IPS-NIHi11 (cell line): ENCODE measurements around the gene TRIM32.

Experiments used
- DNase-seq: peaks from one replicate; pipeline ENCODE4 v3.0.0; 2012; ENCODE audit warnings: mixed read lengths, low spot score

TRIM32 gene, protein sequence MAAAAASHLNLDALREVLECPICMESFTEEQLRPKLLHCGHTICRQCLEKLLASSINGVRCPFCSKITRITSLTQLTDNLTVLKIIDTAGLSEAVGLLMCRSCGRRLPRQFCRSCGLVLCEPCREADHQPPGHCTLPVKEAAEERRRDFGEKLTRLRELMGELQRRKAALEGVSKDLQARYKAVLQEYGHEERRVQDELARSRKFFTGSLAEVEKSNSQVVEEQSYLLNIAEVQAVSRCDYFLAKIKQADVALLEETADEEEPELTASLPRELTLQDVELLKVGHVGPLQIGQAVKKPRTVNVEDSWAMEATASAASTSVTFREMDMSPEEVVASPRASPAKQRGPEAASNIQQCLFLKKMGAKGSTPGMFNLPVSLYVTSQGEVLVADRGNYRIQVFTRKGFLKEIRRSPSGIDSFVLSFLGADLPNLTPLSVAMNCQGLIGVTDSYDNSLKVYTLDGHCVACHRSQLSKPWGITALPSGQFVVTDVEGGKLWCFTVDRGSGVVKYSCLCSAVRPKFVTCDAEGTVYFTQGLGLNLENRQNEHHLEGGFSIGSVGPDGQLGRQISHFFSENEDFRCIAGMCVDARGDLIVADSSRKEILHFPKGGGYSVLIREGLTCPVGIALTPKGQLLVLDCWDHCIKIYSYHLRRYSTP

DNA sequence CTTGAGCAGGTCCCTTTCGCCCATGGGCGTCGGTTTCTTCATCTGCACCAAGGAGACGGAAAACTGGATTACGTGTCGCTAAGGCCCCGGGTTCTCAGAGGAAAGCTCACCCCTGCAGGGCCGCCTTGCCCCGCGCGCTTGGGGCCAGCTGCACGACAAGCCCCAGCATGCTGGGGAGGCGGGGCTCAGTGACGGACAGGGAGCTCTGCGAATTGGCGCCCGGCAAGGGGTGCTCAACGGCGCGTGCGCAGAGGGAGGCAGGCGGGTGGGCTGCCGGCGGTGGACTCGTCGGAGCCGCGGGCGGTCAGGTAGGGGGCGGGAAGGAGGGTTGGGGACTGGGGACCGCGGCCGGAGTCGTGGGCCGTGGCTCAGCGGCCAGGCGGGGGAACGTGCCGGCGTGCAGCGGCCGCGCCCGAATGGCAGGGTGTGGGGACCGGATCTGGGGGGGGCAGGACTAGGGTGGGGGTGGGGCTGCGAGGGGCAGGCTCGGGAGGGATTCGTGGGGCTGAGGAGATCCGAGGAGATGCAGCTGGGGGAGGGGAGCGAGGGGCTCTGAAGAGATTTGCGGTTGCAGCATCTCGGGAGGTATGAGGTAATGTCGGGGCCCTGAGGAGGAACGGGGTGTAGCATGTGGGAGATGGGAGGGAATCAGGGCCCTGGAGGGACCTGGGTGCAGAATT is at the start of gene TRIM32:
TSS of gene TRIM32 (plus strand) at position 232 of the 680 bp plus-strand sequence. CDS start 10,438 bp downstream, outside the sequence.
- peak; percentile 99 for DNase-seq

DNA sequence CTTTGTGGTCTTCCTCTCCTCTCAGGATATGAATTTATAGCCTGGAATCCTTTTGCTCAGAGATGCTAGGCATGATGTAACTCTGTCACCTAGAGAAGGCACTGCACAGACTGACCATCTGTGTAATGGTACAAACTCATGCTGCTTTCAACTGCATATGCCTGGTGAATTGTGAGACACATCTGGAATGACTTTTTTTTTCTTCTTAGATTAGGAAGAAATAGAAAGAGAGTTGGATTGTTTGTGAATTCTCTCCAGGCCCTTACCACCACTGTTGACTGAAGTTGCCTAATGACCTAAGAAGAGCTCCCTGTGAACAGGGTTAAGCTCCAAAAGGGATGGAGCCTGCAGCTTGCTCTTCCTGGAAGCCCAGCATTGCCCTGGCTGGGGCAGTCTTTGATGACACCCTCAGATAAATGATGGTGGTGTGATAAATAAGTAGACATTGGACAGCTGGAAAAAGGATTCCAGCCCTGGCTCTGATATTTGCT is 47.8 kb upstream of the TRIM32 start:
- no peak for DNase-seq

DNA sequence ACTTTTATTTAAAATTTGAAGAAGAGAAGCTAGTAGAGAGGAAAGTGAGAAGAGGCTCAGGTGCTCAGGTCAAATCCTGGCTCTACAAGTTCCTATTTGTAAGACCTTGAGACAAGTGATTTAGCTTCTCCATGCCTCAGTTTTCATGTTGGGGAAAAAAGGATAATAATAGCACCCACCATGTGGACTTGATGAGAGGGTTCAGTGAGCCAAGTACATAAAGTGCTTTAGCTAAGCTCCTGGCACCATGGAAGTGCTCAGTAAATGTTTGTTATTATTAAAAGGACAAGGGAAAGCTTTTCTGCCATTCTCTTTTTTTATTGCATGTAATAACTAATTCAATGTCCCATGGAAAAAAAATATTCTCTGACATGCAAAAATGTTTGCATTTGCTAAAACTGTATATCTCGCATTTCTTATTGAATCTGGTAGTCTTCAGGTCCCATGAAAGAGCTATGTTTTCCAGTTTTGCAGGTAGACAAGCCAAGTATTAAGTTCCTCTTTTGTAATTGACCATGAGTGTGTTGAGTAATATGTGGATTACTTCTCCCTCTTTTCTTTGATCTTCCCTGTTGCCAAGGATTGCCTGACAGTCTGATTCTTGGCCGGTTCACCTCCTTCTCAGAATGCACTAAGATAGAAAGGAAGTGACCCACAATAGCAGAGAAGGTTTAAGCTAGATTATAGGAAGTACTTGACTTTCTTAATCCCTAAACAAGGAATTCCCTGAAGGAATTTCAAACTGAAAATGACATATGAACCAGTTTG is 45.6 kb upstream of the TRIM32 start:
- no peak for DNase-seq

DNA sequence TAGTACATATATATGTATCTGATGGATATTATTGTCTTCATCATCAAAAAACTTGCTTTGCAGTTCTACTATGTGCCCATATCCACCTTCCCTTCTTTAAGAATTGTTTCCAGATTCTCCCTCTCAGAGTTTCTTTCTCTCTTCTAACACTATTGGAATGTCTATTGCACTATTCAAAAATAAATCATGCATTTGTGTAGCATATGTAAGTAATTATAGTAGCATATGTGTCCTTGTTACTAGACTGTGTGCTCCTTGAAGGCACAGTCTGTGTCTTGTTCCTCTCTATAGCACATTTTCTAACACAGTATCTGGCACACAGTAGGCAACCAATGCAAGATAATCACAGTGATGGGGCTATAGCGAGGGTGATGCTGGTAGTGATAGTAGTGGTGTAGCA is 43.4 kb upstream of the TRIM32 start:
- no peak for DNase-seq

DNA sequence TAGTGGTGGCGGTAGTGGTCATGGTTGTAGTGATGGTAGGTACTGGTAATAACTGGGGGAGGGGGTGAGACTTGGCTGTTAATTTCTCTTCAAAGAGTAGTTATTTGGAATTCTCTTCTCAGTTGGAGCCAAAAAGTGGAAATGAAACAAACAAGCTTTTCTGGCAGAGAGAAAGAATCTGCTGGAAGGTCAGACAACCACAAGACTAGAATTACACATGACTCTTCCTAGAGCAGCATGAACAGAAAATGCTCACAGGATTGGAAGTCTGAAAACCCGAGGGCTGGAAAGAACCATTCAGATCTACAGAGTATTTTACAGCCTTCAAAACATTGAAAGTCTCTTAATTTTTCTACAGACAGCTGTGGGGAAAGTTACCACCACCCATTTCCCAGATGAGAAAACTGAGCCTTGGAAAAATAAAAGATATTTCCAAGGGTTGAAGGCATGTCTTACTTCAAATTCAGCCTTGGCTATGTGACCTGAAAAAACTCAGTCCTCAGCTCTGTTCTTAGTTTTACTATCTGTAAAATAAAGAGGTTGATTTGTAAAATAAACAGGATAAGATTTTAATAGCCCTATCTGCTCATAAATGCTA is 42.9 kb upstream of the TRIM32 start:
- no peak for DNase-seq

DNA sequence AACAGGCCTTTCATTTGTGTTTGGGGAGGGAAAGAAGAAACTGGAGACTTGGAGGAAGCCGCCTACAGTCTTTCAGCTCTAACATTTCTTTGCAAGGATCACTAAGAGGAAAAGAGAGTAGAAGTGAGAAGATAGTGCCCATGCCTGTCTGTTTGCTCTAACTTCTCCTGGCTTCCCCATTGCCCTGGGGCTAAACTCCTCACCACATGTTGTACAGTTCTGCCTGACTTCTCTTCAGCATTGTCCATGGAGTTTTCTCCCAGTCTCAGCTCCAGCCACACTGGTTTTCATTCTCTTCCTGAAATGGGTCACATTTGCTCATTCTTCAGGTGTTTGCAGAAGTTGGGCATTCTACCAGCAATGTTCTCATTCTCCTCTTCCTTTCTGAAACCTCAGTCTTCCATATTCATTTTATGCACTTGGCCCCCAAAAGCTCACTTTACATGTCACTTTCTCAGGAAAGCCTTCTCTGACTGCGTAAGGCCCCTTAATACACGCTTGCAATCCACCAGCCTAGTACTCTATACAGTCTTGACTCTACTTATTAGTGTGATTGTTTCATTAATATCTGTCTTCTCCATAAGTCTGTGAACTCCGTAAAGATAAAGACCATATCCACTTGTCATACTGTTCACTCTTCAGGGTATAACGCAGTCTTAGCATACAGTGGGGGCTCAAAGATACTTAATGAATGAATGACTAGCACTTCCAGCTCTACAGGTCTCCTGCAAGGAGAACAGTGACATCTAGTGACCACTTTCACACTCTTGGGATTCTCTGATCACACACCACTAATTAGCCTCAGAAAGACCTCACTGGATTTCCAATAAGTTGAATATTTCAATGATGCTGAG is 40.2 kb upstream of the TRIM32 start:
- peak; percentile 48 for DNase-seq

DNA sequence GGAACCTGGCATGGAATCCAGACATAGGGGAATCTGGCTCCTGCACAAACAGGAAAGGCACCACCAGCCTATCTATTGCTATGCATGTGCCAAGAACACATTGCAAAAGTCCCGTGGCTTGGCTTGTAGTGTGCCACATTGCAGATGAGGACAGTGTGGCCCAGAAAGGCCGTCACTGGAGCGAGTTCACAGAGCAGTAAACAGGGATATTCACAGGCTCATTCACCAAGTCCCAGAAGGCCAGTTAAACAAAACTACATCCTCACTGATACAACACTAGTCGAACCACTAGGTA is 39.6 kb upstream of the TRIM32 start:
- DNase-seq: no peak

DNA sequence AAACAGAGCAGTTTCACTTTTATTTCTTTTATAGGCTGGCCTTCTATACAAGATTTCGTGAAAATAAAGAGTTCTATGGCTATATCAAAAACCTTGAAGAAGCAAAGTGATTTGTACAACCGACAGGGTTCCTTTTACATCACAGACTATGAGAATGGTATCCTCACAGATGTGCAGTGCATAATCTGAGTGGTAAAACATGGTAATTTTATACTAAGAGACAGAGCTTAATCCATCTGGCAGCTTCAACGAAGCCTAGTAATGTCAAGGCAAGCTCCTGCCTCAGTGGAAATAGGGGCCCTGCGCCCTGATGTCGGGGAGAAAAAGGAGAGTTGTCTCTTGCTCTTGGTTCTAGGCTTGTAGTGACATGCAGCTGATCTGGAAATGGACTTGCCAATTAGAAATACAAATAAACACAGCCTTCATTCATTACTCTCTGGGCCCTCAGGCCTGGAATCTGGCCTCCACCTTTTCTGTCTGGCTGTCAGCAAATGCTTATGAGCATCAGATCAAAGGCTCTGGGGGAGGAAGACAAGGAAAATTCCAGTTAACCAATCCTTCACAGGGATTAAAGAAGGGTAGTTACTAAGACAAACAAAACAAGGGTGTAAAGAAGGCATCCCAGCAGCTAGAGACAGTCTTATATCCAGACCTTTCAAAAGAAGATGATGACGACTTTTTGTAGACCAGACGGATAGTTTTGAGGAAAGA is 33.6 kb upstream of the TRIM32 start:
- DNase-seq: no peak

DNA sequence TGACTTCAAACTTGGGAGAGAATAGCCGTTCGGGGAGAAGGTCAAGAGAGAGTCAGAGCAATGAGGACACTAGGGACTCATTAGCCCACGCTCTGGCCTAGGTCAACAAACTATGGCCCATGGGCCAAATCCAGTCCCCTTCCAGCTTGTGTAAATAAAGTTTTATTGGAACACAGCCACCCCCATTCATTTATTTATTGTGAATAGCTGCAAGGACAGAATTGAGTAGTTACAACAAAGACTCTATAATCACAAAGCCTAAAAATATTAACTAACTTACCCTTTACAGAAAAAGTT is 33.1 kb upstream of the TRIM32 start:
- no peak for DNase-seq

DNA sequence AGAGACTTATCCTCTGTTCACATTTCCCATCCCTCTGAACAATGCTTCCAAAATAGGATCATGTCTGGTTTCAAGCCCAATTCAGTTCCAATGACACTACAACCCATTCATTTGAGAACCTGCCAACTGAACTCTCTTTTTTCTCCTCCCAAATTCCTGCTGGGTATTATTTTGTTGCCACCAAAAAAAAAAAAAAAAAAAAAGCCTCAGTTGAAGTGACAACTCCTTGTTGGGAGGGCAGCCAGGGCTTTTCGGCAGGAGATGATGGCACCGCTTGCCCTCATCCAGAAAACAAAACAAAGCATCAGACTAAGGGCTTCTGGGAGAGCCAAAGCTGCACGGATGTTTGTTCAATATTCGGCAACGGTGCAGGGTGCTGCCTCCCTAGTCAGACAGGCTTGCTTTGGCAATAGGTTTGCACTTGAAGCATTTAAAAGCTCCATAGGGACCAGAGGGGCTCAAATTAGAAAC is 30.6 kb upstream of the TRIM32 start:
- no peak for DNase-seq

DNA sequence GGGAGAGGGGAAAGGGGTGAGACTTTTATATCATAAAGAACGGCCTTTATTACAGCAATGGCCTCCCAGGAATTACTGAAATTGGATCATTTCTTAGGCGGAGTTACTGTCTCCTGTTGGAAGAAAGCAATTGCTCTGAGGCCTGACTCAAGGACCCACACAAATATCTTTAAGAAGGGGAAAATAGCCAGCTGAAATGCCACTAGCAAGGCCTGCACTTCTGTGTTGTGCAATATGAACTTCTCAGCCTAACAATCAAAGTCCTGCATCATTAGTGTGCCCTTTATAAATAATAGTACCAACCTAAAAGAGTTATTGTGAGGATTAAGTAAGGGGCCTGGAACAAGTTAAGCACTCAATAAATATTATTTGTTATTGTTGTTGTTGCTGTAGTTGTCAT is 30.1 kb upstream of the TRIM32 start:
- DNase-seq: no peak

DNA sequence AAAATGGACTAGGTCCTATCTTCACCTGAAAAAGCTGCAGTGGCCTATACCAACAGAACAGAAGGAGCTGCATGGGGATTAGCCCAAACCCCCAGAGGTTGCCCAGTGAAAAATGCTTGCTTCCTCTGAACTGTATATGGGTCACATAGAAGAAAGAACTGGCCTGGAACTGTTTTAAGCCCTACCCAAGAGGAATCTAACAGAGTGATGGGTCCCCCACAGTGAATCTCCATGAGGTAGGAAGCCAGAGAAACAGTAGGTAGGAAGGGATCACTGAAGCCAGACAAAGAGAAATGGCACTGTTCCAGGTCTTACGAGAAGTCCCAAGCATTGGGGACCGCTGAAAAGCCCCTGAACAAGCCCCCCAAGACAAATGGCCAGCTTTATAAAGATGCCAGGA is 28.8 kb upstream of the TRIM32 start:
- no peak for DNase-seq

DNA sequence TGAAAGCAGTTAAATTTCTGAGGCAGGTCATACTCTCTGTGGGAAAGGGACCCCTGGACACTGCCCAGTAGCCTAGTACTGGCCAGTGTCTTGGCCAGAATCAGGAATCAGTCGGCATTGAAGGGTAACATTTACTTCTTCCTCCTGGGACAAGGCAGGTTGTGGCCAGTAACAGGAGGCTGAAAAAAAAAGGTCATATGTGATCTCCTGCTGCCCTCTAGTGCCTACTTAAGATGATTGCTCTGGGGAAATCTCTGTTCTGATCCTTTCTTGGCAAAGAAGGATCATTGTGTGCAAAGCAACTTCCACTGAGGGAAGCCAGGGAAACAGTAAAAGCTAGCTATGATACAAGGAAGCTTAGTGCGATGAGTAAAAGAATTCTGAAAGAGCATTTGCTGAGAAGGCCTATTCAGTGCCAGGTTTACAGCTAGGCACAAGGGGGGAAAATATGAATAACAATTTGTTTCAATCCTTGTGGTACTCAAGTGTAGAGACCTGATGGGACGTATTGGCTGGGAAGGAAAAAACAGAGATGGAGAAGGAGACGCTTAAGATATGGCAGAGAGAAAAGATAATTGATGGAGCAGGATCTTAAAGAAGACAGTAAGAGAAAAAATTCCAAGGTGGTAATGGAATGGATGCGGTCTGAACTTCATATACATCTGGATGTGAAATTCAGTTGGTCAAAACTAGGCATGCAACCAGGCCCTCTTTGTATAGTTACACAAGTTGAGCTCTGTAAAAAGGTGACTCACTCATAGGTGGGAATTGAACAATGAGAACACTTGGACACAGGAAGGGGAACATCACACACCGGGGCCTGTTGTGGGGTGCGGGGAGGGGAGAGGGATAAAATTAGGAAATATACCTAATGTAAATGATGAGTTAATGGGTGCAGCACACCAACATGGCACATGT is 25.8 kb upstream of the TRIM32 start:
- DNase-seq: peak; percentile 84

DNA sequence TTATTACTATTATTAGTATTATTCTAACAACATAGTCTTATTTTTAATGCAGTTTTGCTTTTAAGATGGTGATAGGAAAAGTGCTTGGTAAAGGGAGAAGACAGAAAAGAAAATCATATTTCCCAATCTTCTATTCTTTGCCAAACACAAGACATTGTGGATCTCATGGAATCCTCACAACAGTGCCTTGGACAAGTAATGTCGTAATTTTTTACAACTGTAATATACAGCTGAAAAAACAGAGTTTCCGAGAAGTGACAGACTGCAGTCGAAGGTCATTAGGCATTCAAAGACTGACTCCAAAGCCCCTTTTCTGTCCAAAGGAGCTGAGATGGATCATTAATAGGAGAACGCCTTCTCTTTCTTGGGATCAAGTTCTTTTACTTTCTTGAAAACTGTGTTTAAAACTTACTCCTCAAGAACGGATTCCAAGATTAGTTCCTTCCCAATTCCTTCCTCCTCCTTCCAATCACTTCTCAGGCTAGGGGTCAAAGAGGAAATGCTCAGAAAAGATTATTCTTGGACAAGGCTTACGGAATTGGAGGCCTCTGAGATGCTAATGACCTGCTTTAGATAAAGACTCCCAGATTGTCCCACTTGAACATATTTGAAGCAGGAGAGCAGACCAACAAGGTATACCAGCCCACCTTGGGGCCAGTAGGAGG is 24.3 kb upstream of the TRIM32 start:
- no peak for DNase-seq

DNA sequence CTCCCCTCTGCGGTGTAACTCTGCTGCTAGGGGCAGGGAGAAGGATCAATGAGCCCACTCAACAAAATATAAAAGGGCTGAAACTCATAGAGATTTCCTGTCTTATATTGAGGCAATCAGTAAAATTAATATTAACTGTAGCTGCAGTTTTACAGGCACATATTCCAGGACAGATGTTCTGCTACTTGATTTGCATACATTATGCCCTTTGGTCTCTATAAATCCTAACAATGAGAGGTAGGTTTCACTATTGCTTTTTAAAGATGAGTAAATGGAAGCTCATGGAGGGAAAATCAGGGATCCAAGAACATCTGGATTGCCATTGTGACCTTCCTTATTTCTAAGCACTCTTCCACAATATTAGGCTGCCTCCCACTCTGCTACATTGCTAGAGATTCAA is 23.5 kb upstream of the TRIM32 start:
- DNase-seq: no peak

DNA sequence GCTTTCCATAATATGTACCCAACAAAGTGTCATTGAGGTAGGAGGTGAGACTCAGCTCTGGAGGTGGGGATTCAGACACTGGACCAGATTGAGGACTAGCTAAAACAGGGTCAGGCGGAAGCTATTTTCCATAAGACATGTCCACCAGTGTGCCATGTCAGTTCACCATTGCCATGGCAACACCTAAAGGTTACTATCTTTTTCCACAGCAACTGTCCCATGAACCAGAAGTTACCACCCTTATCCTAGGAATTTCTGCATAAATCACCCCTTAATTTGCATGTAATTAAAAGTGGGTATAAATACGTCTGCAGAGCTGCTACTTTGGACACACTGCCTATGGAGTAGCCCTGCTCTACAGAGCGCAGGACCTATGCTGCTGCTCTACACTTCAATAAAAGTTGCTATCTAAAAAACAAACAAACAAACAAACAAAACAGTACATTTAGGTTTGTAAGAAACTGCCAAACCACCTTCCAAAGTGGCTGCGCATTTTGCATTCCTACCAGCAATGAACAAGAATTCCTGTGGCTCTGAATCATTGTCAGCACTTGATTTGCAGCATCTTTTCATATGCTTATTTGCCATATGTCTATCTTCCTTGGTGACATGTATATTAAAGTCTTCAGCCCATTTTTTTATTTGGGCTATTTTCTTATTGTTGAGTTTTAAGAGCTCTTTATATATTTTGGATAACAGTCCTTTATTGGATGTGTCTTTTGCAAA is 18.0 kb upstream of the TRIM32 start:
- DNase-seq: no peak

DNA sequence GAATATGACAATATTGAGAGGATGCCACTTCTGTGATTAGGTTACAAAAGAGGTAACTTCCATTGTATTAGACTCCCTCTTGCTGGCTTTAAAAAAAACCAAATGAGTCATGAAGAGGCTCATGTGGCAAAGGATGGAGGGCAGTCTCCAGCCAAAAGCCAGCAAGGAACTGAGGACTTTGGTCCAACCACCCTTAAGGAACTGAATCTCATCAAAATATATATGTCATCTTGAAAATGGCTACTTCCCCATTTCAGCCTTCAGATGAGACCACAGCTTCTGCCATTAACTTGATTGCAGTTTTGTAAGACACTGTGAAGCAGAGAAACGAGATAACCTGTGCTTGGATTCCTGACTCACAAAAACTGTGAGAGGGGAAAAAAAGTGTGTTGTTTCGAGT is 15.5 kb upstream of the TRIM32 start:
- no peak for DNase-seq

DNA sequence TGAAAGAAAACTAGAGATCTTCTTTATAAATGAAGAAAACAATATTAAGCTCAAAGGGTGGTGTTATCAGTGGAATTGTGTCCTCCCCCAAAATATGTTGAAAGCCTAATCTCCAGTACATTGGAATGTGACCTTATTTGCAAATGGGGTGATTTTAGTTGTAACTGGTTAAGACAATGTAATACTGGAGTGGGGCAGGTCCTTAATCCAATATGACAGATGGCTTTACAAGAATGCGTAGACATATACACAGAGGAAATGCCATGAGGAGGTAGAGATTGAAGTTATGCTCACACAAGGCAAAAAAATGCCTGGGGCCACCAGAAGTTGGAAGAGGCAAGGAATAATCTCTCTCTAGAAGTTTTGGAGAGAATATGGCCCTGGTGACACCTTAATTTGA is 13.7 kb upstream of the TRIM32 start:
- DNase-seq: no peak
